ENCODE data around the gene ADD3. TPM values are rescaled to one million over a fixed set of nuclear protein-coding genes. Genes with fewer than 3 reads are reported as not detected.

The ADD3 gene
- total and polyA plus RNA-seq, 2 of the 13 experiments (the other 11 are each of a cell fraction or from before 2014, with no cell fraction given): 44.7 to 57.5 TPM

DNA sequence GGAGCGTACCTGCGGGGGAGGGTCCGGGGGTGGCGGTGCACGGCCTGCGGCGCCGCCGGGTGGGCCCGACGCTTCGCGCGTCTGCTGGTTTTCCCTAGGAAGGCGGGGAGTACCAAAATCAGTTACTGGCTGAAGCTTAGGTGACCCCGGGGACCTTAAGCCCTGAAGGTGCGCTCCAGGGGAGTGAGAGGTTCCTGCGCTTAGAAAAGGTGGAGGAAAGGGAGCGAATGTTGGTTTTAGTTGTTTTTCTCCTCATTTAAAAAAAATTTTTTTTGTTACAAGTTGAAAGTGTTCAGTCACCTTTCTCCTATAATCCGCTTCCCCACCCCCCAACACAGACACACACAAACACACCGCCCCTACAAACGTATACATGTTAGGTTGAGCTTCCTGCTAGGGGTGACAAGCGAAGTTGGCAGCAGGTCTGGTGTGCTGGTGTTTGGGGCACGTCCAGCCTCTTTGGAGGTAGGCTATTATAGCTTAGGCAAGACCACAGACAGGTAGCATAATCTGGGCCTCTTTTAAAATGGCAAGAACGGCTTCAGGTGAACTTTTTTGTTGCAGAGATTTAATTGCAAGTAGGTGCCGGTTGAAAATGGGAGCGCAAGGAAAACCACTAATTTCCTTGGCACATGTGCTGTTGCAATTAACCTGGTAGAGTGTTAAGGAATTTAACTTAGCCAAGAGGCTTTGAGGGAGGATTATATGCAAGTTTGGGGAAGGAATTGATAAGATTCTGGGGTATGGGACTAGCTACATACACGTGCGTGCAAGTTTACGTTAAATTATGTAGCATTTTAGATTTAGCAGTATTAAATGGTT, 945 bp downstream of the ADD3 start (continued):
- TF ChIP-seq, protein P1, sequence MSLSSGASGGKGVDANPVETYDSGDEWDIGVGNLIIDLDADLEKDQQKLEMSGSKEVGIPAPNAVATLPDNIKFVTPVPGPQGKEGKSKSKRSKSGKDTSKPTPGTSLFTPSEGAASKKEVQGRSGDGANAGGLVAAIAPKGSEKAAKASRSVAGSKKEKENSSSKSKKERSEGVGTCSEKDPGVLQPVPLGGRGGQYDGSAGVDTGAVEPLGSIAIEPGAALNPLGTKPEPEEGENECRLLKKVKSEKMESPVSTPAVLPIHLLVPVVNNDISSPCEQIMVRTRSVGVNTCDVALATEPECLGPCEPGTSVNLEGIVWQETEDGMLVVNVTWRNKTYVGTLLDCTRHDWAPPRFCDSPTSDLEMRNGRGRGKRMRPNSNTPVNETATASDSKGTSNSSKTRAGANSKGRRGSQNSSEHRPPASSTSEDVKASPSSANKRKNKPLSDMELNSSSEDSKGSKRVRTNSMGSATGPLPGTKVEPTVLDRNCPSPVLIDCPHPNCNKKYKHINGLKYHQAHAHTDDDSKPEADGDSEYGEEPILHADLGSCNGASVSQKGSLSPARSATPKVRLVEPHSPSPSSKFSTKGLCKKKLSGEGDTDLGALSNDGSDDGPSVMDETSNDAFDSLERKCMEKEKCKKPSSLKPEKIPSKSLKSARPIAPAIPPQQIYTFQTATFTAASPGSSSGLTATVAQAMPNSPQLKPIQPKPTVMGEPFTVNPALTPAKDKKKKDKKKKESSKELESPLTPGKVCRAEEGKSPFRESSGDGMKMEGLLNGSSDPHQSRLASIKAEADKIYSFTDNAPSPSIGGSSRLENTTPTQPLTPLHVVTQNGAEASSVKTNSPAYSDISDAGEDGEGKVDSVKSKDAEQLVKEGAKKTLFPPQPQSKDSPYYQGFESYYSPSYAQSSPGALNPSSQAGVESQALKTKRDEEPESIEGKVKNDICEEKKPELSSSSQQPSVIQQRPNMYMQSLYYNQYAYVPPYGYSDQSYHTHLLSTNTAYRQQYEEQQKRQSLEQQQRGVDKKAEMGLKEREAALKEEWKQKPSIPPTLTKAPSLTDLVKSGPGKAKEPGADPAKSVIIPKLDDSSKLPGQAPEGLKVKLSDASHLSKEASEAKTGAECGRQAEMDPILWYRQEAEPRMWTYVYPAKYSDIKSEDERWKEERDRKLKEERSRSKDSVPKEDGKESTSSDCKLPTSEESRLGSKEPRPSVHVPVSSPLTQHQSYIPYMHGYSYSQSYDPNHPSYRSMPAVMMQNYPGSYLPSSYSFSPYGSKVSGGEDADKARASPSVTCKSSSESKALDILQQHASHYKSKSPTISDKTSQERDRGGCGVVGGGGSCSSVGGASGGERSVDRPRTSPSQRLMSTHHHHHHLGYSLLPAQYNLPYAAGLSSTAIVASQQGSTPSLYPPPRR (CRISPR knock-in tag; IDR thresholded peaks at IDR 0.05; ENCODE audit: borderline replicate concordance): no peak
- TF ChIP-seq TBX2 (CRISPR knock-in tag; IDR thresholded peaks at IDR 0.05; ENCODE audit: borderline replicate concordance): peak; percentile 21; the same call in 1 of the 2 replicates
- TF ChIP-seq ZNF263 (CRISPR knock-in tag; IDR thresholded peaks at IDR 0.05): no peak
- no peak for TF ChIP-seq CAMTA2 (CRISPR knock-in tag; IDR thresholded peaks at IDR 0.05; ENCODE audit: borderline replicate concordance)
- TF ChIP-seq, protein P2, sequence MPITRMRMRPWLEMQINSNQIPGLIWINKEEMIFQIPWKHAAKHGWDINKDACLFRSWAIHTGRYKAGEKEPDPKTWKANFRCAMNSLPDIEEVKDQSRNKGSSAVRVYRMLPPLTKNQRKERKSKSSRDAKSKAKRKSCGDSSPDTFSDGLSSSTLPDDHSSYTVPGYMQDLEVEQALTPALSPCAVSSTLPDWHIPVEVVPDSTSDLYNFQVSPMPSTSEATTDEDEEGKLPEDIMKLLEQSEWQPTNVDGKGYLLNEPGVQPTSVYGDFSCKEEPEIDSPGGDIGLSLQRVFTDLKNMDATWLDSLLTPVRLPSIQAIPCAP (CRISPR knock-in tag; IDR thresholded peaks at IDR 0.05; ENCODE audit: low read depth): no peak
- TF ChIP-seq, protein P3, sequence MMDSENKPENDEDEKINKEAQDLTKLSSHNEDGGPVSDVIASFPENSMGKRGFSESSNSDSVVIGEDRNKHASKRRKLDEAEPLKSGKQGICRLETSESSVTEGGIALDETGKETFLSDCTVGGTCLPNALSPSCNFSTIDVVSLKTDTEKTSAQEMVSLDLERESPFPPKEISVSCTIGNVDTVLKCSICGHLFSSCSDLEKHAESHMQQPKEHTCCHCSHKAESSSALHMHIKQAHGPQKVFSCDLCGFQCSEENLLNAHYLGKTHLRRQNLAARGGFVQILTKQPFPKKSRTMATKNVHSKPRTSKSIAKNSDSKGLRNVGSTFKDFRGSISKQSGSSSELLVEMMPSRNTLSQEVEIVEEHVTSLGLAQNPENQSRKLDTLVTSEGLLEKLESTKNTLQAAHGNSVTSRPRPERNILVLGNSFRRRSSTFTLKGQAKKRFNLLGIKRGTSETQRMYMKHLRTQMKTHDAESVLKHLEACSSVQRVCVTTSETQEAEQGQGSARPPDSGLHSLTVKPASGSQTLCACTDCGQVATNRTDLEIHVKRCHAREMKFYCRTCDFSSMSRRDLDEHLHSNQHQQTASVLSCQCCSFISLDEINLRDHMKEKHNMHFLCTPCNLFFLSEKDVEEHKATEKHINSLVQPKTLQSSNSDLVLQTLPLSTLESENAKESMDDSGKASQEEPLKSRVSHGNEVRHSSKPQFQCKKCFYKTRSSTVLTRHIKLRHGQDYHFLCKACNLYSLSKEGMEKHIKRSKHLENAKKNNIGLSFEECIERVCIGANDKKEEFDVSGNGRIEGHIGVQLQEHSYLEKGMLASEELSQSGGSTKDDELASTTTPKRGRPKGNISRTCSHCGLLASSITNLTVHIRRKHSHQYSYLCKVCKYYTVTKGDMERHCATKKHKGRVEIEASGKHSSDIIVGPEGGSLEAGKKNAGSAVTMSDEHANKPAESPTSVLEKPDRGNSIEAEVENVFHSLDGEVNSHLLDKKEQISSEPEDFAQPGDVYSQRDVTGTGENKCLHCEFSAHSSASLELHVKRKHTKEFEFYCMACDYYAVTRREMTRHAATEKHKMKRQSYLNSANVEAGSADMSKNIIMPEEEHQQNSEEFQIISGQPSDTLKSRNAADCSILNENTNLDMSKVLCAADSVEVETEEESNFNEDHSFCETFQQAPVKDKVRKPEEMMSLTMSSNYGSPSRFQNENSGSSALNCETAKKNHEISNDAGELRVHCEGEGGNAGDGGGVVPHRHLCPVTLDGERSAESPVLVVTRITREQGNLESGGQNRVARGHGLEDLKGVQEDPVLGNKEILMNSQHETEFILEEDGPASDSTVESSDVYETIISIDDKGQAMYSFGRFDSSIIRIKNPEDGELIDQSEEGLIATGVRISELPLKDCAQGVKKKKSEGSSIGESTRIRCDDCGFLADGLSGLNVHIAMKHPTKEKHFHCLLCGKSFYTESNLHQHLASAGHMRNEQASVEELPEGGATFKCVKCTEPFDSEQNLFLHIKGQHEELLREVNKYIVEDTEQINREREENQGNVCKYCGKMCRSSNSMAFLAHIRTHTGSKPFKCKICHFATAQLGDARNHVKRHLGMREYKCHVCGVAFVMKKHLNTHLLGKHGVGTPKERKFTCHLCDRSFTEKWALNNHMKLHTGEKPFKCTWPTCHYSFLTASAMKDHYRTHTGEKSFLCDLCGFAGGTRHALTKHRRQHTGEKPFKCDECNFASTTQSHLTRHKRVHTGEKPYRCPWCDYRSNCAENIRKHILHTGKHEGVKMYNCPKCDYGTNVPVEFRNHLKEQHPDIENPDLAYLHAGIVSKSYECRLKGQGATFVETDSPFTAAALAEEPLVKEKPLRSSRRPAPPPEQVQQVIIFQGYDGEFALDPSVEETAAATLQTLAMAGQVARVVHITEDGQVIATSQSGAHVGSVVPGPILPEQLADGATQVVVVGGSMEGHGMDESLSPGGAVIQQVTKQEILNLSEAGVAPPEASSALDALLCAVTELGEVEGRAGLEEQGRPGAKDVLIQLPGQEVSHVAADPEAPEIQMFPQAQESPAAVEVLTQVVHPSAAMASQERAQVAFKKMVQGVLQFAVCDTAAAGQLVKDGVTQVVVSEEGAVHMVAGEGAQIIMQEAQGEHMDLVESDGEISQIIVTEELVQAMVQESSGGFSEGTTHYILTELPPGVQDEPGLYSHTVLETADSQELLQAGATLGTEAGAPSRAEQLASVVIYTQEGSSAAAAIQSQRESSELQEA (CRISPR knock-in tag; IDR thresholded peaks at IDR 0.05; ENCODE audit: not compliant biosample characterization): no peak
- TF ChIP-seq, protein P4, sequence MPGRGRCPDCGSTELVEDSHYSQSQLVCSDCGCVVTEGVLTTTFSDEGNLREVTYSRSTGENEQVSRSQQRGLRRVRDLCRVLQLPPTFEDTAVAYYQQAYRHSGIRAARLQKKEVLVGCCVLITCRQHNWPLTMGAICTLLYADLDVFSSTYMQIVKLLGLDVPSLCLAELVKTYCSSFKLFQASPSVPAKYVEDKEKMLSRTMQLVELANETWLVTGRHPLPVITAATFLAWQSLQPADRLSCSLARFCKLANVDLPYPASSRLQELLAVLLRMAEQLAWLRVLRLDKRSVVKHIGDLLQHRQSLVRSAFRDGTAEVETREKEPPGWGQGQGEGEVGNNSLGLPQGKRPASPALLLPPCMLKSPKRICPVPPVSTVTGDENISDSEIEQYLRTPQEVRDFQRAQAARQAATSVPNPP (CRISPR knock-in tag; IDR thresholded peaks at IDR 0.05): no peak
- TF ChIP-seq HOXA7 (CRISPR knock-in tag; IDR thresholded peaks at IDR 0.05): no peak
- TF ChIP-seq, protein P5, sequence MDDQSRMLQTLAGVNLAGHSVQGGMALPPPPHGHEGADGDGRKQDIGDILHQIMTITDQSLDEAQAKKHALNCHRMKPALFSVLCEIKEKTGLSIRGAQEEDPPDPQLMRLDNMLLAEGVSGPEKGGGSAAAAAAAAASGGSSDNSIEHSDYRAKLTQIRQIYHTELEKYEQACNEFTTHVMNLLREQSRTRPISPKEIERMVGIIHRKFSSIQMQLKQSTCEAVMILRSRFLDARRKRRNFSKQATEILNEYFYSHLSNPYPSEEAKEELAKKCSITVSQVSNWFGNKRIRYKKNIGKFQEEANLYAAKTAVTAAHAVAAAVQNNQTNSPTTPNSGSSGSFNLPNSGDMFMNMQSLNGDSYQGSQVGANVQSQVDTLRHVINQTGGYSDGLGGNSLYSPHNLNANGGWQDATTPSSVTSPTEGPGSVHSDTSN (CRISPR knock-in tag; IDR thresholded peaks at IDR 0.05; ENCODE audit: borderline replicate concordance): no peak

All from HepG2 (cell line).